Effector memory CD4-positive, alpha-beta T cell (primary cell): ENCODE measurements around the gene KSR2.

ENCODE experiments used
- DNase-seq, 3 donors: peaks; one replicate each; pipeline ENCODE4 v3.0.0-alpha.2; 2020
- H3K27ac ChIP-seq: 2 replicates; pipeline ENCODE4 v1.7.0; 2013; ENCODE audit warnings: mild to moderate bottlenecking, low read length, moderate library complexity; ENCODE audit not compliant: insufficient read depth, poor library complexity, severe bottlenecking
- H3K27me3 ChIP-seq: replicated peaks from 2 replicates; pipeline ENCODE4 v1.7.0; 2013; ENCODE audit warnings: mild to moderate bottlenecking, low read length; ENCODE audit not compliant: insufficient read depth, control insufficient read depth, poor library complexity, severe bottlenecking
- H3K36me3 ChIP-seq: 2 replicates; pipeline ENCODE4 v1.7.0; 2013; ENCODE audit warnings: mild to moderate bottlenecking, low read length, moderate library complexity; ENCODE audit not compliant: control insufficient read depth, insufficient read depth
- H3K4me1 ChIP-seq: 2 replicates; pipeline ENCODE4 v1.7.0; 2013; ENCODE audit warnings: low read length, mild to moderate bottlenecking; ENCODE audit not compliant: control insufficient read depth, insufficient read depth, poor library complexity, severe bottlenecking
- H3K4me3 ChIP-seq: 2 replicates; pipeline ENCODE4 v1.7.0; 2013; ENCODE audit warnings: low read length, low read depth, mild to moderate bottlenecking; ENCODE audit not compliant: insufficient read depth, poor library complexity, severe bottlenecking
- H3K9me3 ChIP-seq: 2 replicates; pipeline ENCODE4 v1.7.0; 2013; ENCODE audit warnings: mild to moderate bottlenecking, low read length, moderate library complexity; ENCODE audit not compliant: control insufficient read depth

KSR2 gene

DNA sequence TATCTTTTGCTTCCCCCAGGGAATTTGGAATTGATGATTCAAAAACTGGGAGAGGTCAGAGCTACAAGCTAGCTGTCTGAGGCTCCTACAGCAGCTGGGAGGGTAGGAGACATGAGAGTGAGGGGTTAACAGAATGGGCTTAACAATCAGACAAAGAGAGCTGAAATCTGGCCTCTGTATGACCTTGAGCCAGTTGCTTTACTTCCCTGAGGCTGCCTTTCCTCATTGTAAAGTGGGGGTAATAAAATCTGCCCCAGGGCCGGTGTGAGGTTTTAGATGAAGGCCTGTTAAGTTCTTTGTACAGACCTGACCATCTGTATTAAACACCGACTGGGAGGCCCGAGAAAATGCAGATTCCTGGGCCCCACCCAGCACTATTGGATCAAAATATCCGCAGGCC is 443.0 kb downstream of the KSR2 start:
- Histone ChIP-seq H3K4me1 (no peaks in the 10 kb centered on the region), H3K9me3 (no peaks in the 10 kb centered on the region), H3K4me3 (no peak overlapping the region), H3K36me3 (no peaks in the 10 kb centered on the region), H3K27me3 (no peaks in the 10 kb centered on the region), H3K27ac (no peak overlapping the region)
- no peak for DNase-seq

DNA sequence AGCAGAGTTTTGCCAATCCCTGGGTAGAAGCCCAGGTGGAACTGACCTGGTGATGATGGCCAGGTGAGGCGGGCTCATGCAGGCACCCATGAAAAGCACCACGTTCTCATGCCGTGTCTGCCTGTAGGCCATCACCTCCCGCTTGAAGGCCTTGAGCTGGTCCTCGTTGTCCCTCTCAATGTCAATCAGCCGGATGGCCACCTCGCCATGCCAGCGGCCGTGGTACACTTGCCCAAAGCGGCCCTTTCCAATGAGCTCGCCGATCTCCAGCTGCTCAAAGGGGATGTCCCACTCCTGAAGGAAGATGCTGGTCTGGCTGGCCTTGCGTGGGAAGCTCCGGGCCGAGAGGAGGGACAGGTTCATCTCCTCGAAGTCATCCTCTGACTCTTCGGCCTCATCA is 444.0 kb downstream of the KSR2 start:
- Histone ChIP-seq H3K4me3 (no peak overlapping the region), H3K4me1 (no peaks in the 10 kb centered on the region), H3K27ac (no peak overlapping the region), H3K27me3 (no peaks in the 10 kb centered on the region), H3K36me3 (no peaks in the 10 kb centered on the region), H3K9me3 (no peaks in the 10 kb centered on the region)
- no peak for DNase-seq

DNA sequence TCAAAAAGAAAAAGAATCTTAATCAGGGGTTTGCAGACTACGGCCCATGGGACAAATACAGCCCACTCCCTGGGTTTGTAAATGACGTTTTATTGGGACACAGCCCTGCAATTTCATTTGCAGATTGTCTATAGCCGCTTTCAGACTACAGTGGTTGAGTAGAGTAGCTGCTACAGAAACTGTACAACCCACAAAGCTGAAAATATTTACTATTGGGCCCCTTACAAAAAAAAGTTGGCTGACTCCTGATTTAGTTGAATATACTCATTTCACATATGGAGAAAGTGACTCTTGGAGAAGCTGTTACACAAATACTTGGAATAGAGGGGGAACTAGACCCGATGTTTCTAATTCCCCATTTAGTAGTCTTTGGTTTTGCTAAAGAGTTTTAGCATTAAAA is 444.8 kb downstream of the KSR2 start:
- Histone ChIP-seq H3K27me3 (no peaks in the 10 kb centered on the region), H3K4me1 (no peaks in the 10 kb centered on the region), H3K9me3 (no peaks in the 10 kb centered on the region), H3K36me3 (no peaks in the 10 kb centered on the region), H3K27ac (no peak overlapping the region), H3K4me3 (no peak overlapping the region)
- no peak for DNase-seq

DNA sequence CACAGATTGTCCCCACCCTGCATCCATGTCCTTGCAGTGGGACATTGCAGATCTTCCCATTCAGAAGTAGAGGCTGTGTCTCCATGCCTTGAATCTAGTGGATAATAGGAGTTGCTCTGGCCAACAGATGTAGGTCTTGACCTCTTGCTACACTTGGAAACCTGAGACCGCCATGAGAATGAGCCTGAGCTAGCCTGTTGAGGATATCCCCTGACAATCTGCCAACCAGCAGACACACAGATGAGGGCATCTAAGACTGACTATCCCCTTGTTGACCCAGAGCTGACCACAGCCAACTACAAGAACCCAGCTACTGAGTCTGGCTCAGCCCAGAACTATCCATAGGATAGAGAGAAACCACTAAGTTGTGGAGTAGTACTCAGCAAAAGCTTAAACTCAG is 446.2 kb downstream of the KSR2 start:
- Histone ChIP-seq H3K9me3 (no peaks in the 10 kb centered on the region), H3K4me3 (no peak overlapping the region), H3K36me3 (no peaks in the 10 kb centered on the region), H3K27me3 (no peaks in the 10 kb centered on the region), H3K4me1 (no peaks in the 10 kb centered on the region), H3K27ac (no peak overlapping the region)
- no peak for DNase-seq

DNA sequence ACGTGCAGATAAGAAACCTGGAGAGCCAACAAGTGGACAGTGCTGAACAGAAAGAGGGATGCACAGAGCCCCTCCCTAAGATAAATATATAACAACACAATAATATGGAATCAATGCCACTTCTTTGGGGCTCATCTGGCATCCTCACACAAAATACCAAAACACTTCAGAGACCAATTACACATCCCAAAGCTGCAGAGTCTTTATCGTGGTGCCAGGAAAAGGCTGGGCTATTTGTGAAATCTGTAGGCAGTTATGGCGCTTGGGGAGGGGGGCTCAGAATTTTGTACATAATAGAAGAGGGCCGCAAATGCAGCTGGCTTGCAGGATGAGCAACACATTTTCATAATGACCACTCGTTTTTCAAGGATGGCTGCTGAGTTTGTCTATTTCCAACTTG is 446.9 kb downstream of the KSR2 start:
- Histone ChIP-seq H3K27ac (no peak overlapping the region), H3K4me1 (no peaks in the 10 kb centered on the region), H3K27me3 (no peaks in the 10 kb centered on the region), H3K36me3 (no peaks in the 10 kb centered on the region), H3K9me3 (no peaks in the 10 kb centered on the region), H3K4me3 (no peak overlapping the region)
- no peak for DNase-seq

DNA sequence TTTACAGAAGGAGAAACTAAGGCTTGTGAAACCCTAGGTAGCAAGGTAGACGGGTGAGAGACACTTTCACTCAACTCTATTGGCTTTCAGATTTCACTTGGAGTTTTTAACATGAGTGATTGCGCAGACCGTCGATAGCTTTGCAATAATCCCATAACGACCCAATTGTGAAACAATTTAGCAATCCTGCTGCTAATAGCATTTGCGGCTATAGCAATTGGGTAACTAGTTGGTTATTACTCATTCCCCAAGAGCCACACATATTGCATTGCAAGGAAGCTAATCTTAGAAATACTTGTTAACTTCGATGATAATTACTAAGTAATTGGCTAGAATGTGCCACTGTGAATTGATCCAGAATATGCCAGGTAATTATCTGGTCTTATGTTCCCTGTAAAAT is 447.4 kb downstream of the KSR2 start:
- Histone ChIP-seq H3K27me3 (no peaks in the 10 kb centered on the region), H3K4me1 (no peaks in the 10 kb centered on the region), H3K9me3 (no peaks in the 10 kb centered on the region), H3K4me3 (no peak overlapping the region), H3K27ac (no peak overlapping the region), H3K36me3 (no peaks in the 10 kb centered on the region)
- no peak for DNase-seq

DNA sequence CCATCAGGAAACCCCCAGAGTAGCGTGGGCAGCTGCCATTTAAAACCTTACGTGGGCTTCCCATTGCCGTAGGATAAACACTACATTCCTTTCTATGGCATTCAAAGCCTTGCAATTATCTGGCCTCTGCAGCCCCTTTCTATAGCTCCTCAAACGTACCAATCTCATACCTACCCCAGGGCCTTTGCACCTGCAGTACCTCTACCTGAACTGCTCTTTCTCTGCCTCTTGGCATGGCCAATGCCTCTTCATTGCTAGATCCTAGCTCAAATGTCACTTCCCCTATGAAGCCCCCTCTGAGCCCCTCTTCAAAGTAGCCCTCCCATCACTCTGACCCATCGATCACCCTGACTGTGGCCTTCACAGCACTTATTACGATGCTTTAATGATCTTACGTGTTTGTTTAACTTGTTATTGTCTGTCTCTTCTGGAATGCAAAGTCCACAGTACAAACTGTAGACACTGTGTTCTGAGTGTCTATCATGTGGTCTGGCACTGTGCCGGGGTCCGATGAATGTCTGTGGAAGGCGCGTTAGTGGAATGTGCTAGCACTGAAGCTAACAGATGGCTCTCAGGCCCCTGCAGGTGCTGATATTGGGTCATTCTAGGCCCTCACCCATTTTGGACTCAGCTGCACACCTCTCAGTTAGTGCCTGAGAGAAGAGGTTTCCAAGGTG is 450.1 kb downstream of the KSR2 start:
- H3K4me1 ChIP-seq = no peaks in the 10 kb centered on the region

DNA sequence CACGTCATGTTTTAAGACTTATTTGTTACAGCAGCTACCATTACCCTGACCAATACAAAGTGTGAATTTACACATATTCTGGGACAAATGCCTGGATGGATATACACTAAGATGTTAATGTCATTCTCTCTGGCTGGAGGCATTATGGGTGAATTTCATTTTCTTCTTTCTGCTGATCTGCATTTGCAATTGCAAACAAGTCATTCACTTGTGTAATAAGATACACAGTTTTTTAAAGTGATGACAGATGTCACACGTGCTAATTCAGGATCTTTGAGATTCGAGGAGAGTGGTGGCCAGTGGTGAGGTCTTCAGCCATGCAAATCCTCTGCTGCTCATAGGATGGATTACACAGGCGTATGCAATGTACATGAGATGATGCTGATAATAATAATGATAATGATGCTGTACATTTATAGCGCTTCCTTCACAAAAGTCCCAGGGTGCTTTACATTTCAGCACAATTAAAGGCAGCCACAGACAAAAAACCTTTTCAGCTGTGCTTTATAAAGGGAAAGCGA is 451.5 kb downstream of the KSR2 start:
- no peaks in the 10 kb centered on the region for H3K27me3 ChIP-seq
- H3K9me3 ChIP-seq = no peaks in the 10 kb centered on the region
- H3K4me3 ChIP-seq = no peak overlapping the region
- no peak for DNase-seq
- no peaks in the 10 kb centered on the region for H3K4me1 ChIP-seq
- no peaks in the 10 kb centered on the region for H3K36me3 ChIP-seq
- H3K27ac ChIP-seq = no peak overlapping the region

More for the DNA sequence above, 450.1 kb downstream of the KSR2 start:
- H3K9me3 ChIP-seq = no peaks in the 10 kb centered on the region
- H3K4me3 ChIP-seq = no peak overlapping the region
- no peaks in the 10 kb centered on the region for H3K36me3 ChIP-seq
- H3K27ac ChIP-seq = no peak overlapping the region
- DNase-seq = no peak
- H3K27me3 ChIP-seq = no peaks in the 10 kb centered on the region

DNA sequence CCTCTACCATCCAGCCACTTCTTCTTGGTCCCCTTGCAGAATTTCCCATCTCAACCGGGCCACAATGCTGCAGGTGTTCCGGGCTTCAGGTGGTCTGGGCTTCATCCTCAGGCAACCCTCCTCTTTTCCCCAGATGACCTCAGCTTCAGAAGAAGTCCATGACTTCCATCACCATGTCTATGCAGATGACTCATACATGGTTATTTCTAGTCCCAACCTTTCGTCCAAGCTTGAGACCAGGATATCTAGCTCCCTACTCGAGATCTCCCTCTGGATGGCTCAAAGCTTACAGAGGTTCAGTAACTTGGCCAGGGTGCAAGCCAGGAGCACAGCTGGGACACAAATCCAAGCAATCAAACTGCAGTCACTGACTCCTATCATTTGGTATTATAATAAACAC is 452.8 kb downstream of the KSR2 start:
- H3K36me3 ChIP-seq = no peaks in the 10 kb centered on the region
- H3K4me1 ChIP-seq = no peaks in the 10 kb centered on the region
- no peak for DNase-seq
- H3K27me3 ChIP-seq = no peaks in the 10 kb centered on the region
- no peak overlapping the region for H3K4me3 ChIP-seq
- no peaks in the 10 kb centered on the region for H3K9me3 ChIP-seq
- H3K27ac ChIP-seq = no peak overlapping the region

DNA sequence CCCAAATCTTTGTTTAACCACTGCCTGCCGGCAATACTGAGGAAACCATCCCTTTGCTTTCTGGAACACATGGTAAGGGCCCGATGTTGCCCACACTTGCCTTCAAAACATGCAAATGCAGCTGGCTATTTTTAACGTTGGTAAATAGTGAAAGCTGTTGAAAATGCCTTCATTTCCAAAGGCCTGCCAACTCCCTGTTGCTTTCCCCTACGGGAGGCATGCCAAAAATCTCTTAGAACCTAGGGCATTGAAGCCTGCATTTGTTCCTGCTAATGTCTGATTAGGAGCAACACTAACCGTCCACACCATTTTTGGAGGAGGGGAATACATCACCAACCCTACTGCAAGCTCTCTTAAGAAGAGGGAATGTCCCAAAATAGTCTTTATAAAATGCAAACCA is 454.8 kb downstream of the KSR2 start:
- no peak overlapping the region for H3K4me3 ChIP-seq
- H3K4me1 ChIP-seq = no peaks in the 10 kb centered on the region
- DNase-seq = no peak
- H3K36me3 ChIP-seq = no peaks in the 10 kb centered on the region
- H3K9me3 ChIP-seq = no peaks in the 10 kb centered on the region
- no peak overlapping the region for H3K27ac ChIP-seq
- H3K27me3 ChIP-seq = no peaks in the 10 kb centered on the region
